ENCODE results near the gene IL23R.
A peak's percentile ranks its signal among the peaks of the same experiment; 100 is the strongest.

The IL23R gene

GRCh38 chr1:67150931-67151330 lies 15.3 kb upstream of the IL23R start:
- DNase-seq: no peak

- peak; percentile 43 for DNase-seq
These were observed 7.9 kb upstream of the IL23R start for GRCh38 chr1:67158401-67158800.

DNA sequence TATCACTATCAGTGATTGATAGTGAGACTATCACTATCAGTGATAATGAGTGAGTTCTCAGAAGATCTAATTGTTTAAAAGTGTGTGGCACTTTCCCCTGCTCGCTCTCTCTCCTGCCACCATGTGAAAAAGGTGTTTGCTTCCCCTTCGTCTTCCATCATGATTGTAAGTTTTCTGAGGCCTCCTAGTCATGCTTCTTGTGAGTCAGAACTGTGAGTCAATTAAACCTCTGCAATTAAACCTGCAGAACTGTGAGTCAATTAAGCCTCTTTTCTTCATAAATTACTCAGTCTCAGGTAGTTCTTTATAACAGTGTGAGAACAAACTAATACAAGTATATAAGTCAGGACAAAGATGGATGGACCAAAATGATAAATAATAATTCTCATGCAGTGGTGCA lies 7.0 kb upstream of the IL23R start:
- DNase-seq: peak; percentile 87

GRCh38 chr1:67162954-67163353 lies 3.3 kb upstream of the IL23R start:
- DNase-seq: peak; percentile 95

DNA sequence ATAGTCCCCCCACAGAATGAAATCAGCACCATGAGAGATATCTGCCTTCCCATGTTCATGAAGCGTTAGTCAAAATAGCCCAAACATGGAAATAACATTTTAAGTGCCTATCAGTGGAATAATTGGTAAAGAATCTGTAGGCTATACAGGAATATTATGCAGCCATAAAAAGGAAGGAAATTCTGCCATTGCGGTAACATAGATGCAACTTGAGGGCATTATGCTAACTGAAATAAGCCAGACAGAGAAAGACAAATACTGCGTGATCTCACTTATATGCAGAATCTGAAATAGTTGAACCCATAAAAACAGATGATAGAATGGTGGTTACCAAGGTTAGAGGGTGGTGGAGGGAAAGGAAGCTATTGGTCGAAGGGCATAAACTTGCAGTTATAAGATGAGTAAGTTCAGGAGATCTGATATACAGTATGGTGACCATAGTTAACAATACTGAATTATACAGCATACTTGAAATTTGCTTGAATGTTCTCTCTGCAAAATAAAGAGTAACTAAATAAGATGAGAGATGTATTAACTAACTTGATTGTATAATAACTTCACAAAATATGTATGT lies 699 bp upstream of the IL23R start:
- DNase-seq: peak; percentile 79

DNA sequence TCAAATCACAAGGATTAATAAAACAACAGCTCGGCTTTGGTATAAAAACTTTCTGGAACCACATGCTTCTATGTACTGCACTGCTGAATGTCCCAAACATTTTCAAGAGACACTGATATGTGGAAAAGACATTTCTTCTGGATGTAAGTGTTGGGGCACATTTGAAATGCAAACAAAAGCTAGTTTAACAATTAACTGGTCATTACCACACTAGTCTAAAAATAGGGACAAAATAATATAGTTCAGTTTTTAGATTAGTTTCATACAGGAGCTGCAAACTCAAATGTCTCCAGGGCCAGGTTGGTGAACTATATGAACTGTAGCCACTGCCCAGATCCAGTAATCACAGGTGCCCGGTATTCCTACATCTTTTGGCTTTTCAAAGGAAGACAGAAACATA lies 3.2 kb downstream of the IL23R start:
- no peak for DNase-seq

DNA sequence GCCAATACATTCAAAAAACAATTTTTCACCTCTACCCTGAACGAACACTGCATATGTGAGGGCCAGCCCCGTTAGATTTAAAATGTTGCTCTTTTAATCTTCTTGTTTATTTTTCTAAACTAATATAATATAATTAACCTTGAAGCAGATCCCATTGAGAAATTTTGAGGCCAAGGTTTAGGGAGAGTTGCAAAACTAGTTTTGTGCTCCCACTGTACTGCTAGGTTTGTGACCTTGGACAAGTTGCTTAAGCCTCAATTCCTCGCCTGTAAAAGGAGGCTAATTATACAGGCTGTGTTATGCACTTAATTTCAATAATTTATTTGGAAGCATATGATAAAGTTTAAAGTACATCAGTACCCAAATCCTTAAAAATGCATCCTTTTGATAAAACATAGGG lies 3.7 kb downstream of the IL23R start:
- no peak for DNase-seq

GRCh38 chr1:67170751-67171573 lies 4.7 kb downstream of the IL23R start:
- DNase-seq: peak; percentile 82

DNA sequence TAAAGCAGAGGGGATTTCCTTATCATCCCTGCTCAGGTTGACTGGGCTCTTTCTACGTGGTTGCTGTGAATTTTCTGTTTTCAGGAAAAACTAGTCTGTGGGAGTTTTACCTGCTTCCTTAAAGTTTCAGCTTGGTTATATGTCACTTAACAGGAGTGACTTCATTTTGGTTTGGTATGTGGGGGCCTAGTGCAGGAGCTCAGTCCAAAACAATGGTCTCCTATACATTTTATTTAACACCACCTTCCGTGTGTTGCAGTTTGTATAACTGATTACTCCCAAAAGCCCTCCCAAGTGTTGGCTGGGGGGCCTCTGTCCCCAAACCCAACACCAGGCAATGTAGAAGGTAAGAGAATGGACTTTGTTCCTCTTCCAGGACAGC lies 5.3 kb downstream of the IL23R start:
- DNase-seq: peak; percentile 51

DNA sequence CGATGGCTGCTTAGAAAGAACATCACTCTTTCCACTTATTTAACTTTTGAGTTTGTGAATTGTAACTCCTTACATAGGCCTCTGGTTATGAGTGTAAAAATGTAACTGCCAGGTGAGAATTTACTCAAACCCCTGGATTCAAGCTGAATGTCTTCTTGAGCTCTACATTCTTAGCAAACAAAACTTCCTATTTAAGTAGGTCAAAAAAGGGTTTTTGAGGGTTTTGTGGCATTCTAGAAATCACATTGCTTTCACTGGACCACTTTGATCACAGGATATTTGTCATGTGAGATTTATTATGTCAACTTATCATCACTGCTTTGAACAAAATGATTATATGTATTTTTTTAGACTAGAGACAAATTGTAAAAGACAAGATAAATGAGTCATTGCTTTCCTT lies 5.7 kb downstream of the IL23R start:
- peak; percentile 93 for DNase-seq

DNA sequence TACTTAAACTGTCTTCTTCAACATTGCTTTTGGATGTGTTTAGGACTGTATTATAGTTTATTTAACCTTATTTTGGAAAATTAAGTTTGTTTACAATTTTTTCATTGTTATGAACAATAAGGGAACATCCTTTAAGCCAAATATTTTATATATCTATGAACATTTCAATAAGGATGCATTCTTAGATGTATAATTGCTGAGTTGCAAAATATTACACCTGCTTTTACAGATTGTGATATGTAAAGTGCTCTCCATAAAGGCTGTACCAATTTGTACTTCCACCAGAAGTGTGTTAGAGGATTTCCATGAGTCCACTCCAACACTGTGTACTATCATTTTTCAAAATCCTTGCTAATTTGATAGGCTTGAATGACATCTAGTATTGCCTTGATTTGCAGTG lies 7.7 kb downstream of the IL23R start:
- DNase-seq: no peak

DNA sequence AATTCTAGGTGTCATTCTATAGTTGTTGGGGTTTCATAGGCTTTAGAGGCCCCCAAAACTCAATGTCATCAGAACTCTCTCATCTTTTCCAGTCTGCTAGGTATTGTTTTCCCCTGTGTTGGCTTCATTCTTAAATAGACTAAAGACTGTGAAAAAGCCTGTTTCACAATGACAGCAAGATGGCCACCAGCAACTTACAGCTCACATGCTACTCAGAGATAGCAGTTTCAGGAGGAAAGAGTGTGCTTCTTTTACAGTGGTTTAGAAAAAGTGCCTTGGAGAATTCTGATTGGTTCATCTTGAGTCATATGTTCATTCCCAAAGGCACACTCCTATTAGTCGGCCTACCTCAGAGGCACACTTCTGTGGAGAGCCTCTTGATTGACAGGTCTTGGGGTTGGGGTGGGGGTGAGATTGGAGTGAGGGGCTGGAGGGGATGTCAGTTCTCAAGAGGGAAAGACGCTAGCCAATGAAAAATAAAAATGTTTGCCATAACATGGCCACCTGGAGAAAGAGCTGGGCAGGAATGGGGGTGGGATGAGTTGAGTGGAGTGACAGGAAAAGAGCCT lies 8.5 kb downstream of the IL23R start:
- DNase-seq: peak; percentile 83

- peak; percentile 73 for DNase-seq
These were observed 9.4 kb downstream of the IL23R start for GRCh38 chr1:67175530-67176087.

- DNase-seq: no peak
These were observed 18.7 kb downstream of the IL23R start for GRCh38 chr1:67184838-67185421.

- DNase-seq: no peak
These were observed 21.9 kb downstream of the IL23R start for GRCh38 chr1:67188137-67188536.

- DNase-seq: peak; percentile 84
These were observed 23.7 kb downstream of the IL23R start for GRCh38 chr1:67189953-67190352.

GRCh38 chr1:67190410-67190809 lies 24.2 kb downstream of the IL23R start:
- no peak for DNase-seq

GRCh38 chr1:67190942-67191341 lies 24.7 kb downstream of the IL23R start:
- DNase-seq: peak; percentile 79

DNA sequence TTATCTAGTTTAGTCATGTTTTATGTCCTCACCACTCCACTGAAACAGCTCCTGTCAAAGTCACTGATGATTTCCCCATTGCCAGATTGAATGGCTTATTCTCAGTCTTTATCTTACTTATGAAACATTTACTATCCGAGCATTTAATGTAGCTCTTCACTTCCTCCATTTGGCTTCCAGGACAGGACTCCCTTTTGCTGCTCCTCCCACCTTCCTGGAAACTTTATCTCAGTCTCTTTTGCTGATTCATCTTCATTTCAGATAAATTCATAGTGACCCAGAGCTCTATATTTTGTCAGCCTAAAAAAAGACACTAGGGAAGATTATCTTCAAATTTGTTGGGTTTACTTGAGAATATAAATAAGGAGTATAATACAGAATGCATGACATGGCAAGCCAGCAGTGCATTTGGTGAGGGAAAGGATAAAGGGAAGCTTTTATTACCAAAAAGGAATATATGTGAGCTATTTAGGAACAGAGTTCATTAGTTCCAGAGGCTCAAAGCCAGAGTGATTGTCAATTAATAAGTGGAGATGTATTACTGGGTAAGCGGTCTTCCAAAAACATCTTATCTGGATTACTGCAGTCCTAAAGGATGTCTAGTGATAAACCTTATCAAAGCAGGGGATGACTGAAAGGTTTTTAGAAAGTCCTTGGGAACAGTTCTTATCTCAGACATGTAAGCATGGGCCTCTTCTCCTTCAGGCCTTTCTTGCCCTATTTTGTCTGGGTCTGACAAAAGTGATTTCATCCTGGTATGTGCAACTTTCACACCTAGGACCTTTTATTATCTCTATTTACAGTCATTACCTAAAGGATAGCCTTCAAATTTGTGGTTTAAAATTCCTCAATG lies 25.6 kb downstream of the IL23R start:
- DNase-seq: peak; percentile 63

DNA sequence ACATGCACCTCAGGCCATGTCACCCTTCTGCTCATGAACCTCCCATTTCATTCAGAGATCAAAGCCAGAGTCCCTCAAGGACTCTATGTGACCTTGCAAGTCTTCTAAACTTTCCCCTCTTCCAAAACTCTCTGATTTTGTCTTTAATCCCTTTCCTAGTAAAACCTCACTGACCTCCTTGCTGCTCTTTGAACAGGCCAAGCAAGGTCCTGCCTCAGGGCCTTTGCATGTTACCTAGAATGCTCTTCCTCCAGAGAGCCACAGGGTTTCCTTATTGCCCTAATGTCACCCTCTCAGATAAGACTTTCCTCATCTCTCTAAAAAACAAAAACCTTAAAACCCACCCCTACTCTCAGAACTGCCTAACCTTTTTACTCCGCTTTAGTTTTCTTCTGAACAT lies 26.6 kb downstream of the IL23R start:
- DNase-seq: peak; percentile 70

DNA sequence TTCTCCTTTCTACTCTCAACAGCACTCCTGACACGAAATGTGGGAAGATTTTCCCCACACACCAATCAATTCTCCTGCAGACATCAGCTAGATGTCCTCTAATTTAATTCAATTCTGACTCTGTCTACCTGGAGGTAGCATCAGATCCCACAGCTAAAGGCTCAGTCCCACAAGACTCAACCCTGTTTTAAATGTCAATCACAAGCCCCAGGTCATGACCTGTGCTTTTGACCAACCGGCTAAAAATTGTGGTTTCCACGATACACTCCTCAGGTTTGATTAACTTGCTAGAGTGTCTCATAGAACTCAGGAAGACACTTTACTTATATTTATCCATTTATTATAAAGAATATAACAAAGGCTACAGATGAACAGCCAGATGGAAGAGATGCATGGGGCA lies 27.4 kb downstream of the IL23R start:
- DNase-seq: peak; percentile 55

DNA sequence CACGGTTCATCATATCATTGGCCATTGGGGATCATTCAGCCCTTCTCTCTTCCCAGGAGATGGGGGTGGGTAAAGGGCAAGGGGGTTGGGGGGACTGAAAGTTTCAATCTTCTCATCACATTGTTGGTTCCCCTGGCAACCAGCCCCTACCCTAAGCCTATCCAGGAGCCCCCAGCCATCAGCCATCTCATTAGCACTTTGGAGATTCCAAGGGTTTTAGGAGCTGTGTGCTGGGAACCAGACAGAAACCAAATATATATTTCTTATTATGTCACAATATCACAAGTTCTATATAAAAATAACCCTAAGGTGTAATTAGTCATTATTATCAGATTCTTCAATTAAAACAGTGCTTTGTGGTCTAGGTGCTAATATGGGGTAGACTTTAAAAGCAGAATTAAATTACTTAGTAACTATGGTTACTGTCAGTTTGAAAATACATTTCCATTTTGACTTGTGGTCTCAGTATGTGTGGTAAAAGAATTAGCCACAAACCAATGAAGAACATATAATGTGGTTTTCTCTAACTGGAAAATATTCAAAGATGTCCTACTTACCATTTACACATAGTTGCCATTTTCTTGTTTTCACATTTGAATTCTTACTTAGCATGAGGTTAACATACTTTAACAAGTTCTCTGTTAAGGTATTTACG lies 28.1 kb downstream of the IL23R start:
- peak; percentile 84 for DNase-seq

All from activated CD4-positive, alpha-beta T cell treated with anti-CD3 and anti-CD28 coated beads, Interleukin-10, Interleukin-2, amounts not matched to agents 100 ng/mL and 50 ng/mL, durations not matched to agents 16 hours and 8 hours (primary cell).